ENCODE results near the gene LAMTOR2.
"Not testable (repeated sequence)": the region's sequence is repeated elsewhere in the genome, so short reads cannot be mapped to it uniquely, and the experiment has no call there.

LAMTOR2 gene

GRCh38 chr1:156052862-156053767 lies 1.5 kb upstream of the LAMTOR2 start:
- peak; percentile 74 for DNase-seq

DNA sequence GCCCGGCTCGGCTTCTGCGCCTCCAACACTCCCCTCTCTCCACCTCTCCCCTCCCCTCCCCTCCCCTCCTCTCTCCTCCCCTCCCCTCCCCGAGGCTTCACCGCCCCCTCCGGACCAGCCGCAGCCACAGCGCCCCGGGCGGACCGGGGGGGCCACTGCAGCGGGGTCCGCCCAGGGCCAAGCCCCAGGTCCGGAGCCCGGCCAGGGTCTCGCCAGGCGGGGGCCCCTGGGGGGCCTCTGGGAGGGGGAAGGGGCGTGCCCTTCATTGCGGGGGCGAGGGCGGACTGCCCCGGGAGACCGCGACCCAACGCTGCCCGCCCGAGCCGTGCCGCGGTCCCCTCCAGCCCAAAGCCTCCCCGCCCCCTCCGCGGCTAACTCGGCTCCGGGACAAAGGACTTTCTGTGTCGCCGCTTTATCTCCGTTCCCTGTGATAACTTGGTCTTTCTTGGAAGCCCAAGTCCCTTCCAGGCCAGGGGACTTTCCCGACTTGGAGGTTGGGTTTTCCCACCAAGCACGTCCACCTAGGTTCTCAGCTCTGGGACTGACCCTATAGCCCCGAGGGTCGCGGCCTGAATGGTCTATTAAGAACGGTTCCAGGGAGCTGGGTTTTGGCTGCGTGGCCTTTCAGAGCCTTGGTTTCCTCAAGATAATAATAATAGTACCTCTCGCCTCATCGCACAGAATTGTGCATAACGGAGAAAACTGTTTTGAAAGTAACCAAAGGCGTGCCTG lies 648 bp upstream of the LAMTOR2 start, which contains the start of gene UBQLN4:
UBQLN4 (minus strand) TSS at position 31 of the 732 bp plus-strand sequence. CDS start 97 bp downstream, outside the sequence.
- peak; percentile 82 for DNase-seq

- no peak for DNase-seq
Observed at GRCh38 chr1:156055281-156056048, 883 bp downstream of the LAMTOR2 start.

DNA sequence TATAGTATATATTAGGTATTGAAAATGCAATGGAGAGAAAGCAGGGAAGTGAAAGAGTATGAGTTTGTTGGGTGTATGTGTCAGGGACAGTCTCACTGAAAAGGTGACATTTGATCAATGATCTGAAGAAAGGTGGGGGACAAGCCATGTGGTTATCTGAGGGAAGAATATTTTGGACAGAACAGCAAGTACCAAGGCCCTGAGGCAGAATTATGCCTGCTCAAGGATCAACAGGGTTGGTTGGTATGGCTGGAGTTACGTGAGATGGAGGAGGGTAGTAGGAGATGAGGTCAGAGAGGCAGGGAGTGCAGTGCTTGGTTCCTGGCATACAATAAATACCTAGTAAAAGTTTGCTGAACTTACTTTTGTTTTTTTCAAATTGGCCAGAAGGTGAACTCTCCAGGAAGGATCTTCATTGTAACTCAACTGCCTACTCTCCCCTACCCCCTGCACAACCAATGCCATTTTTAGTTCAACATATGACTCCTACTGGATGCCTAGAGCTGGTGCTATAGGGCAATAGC lies 1.8 kb downstream of the LAMTOR2 start:
- no peak for DNase-seq

- DNase-seq = no peak
Observed at GRCh38 chr1:156060937-156061636, 6.5 kb downstream of the LAMTOR2 start, which contains the start of gene RAB25. Gene RAB25, plus strand, starts transcription at chr1:156061160. Its CDS starts 241 bp downstream, at chr1:156061401.

- DNase-seq = no peak
Observed at GRCh38 chr1:156062189-156062588, 7.6 kb downstream of the LAMTOR2 start.

DNA sequence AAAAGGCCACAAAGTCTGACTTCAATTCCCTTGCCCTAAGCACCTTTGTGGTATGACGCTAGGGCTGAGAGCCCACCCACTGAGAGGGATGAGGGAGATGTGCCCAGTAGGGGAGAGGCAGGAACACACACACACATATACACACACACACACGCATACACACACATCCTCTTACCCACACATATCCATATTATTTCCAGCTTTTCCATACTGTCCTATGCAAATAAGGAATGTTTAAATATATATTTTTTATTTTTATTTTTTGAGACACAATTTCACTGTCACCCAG lies 9.4 kb downstream of the LAMTOR2 start:
- DNase-seq = no peak

DNA sequence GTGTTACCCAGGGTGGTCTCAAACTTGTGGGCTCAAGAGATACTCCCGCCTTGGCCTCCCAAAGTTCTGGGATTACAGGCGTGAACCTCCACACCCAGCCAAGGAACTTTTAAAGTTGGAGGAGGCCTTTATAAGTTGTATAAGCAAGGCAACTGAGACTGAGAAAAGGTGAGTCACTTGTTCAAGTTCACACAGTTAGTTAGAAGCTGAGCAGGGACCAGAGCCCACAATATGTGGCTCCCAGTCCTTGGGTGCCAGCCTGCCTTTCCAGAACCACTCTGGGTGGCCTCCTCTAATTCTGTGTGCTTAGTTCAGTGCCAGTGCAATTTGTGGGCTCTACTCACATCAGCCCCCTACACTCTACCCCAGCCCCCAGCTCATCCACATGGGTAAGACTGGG lies 10.0 kb downstream of the LAMTOR2 start:
- DNase-seq = no peak

DNA sequence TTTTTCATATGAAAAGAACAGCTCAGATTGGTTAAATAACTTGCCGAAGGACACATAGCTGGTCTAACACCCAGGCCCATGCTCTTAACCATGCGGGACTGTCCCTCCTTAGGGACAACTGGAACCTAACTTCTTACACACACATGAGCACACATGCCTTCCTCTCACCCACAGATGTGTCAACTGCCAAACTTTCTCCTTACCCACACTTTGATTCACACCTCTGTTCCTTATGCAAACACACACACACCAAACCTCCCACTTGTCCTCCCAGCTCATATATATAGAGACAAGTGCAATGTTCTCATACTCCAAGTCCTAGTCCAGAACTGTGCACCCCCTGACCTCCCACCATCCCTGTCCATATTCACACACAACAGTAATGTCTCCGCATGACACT lies 10.6 kb downstream of the LAMTOR2 start:
- no peak for DNase-seq

DNA sequence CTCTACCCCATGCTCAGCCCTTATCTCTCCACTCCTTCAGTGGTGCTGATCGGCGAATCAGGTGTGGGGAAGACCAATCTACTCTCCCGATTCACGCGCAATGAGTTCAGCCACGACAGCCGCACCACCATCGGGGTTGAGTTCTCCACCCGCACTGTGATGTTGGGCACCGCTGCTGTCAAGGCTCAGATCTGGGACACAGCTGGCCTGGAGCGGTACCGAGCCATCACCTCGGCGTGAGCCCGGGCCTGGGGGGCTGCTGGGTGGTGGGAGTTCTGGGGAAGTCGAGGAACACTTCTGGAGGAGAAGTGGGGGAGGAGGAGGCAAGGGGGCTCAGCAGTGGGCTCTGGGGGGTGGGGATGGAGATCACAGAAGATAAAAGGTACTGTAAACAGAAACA lies 11.3 kb downstream of the LAMTOR2 start:
- no peak for DNase-seq

- DNase-seq = no peak
Observed at GRCh38 chr1:156067262-156067661, 12.7 kb downstream of the LAMTOR2 start.

- no peak for DNase-seq
Observed at GRCh38 chr1:156069490-156070455, 15.2 kb downstream of the LAMTOR2 start.

GRCh38 chr1:156070548-156070947 lies 16.0 kb downstream of the LAMTOR2 start:
- no peak for DNase-seq

GRCh38 chr1:156071332-156071816 lies 16.8 kb downstream of the LAMTOR2 start:
- not testable (repeated sequence) for DNase-seq

DNA sequence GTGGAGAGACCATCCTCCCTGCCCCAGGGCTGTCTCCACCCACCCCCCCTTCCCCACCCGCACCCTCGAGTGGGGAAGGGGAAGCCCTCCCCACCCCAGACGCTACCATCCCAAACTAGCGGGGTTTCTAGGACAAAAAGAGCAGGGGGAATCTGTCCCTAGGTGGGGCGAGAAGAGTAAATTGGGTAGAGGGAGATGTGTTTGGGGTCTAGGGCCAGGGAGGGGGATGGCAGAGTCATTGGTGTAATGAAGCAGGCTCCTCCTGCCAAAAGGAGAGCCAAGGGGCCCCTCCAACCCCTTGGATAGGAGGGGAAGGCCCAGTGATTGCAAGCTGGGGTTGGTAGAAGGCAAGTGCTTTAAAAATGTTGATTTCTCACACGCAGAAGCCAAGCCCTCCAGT lies 17.7 kb downstream of the LAMTOR2 start:
- DNase-seq = no peak

DNA sequence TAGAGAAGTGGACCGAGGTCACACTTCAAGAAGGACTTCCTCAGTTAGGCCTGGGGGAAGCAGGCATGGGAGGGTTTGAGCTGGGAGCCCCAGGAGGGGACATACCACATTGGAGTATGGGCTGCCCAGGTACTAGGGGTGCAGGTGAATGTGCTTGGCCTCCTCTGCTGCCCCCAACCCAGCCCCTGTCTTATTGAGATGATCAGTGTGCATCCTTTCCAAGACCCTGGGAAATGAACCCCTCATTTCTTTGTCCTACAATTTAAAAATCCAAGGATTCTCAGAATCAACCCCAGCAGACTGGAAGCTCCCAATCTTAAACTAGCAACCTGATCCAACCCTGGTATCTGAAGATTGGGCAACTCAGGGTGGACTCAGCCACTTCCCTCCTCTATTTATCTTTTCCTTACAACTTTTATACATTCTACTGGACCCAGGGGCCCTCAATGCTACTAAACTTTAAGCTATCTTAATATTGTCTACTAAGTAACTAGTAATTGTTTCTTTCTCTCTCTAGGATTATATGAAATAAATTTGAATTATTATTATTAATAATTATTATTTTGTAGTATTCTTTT lies 18.6 kb downstream of the LAMTOR2 start:
- DNase-seq = no peak

- DNase-seq = no peak
Observed at GRCh38 chr1:156073740-156074139, 19.2 kb downstream of the LAMTOR2 start.

DNA sequence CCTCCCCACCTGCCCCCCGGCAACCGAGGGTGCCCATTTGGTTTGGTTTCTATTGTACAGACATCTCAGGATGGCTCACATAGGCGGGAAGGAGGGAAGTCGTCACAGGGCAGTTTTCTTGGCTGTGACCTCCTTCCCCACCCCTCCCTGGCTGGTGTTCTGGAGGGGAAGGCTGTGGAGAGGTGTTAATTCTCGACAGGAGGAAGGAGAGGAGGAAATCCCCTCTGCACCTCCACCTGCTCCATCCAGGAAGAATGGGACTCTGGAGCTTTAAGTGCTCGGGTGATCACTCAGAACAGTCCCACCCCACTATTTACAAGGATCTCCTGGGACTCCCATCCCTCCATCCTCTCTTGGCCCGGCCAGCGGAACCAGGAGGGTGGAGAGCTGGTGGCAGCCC lies 20.1 kb downstream of the LAMTOR2 start:
- no peak for DNase-seq

GRCh38 chr1:156075162-156075561 lies 20.6 kb downstream of the LAMTOR2 start:
- no peak for DNase-seq

GRCh38 chr1:156075775-156076204 lies 21.2 kb downstream of the LAMTOR2 start:
- DNase-seq = no peak

Data from stimulated activated CD4-positive, alpha-beta T cell treated with anti-CD3 and anti-CD28 coated beads, Interleukin-4, amount 100 ng/mL, for 1 hour (primary cell).